ENCODE results near the gene TAS2R41.
"Not testable (repeated sequence)": the region's sequence is repeated elsewhere in the genome, so short reads cannot be mapped to it uniquely, and the experiment has no call there.

Gene TAS2R41

DNA sequence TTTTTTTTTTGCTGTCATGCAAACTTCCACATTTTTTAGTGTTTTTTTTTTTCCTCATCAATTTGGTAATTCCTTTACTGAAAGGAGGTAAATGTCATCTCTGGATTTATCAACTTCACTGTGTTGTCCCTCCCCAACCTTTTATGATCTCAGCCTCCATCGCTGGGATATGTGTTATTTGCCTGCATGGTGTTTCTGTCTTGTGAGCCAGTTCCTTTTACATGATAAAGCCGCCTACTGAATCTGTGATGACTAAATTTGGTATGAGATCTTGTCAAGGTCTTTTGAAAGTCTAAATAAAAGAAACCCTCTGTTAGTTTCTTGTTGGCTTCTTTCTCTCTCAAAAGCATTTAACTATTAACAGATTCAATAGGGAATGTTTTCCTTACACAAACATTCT is 39.3 kb downstream of the TAS2R41 start:
- no peak overlapping the region for H3K4me3 ChIP-seq (ENCODE audit: low read length)
- no peak for TF ChIP-seq CTCF (conservative IDR thresholded peaks at IDR 0.05; ENCODE audit: low read length)
- no peak for DNase-seq (ENCODE audit: low read depth)

GRCh38 chr7:143518521-143518920 is 40.8 kb downstream of the TAS2R41 start:
- DNase-seq (ENCODE audit: low read depth): no peak
- TF ChIP-seq CTCF (conservative IDR thresholded peaks at IDR 0.05; ENCODE audit: low read length): no peak
- no peak overlapping the region for H3K4me3 ChIP-seq (ENCODE audit: low read length)

GRCh38 chr7:143518941-143519340 is 41.3 kb downstream of the TAS2R41 start:
- H3K4me3 ChIP-seq (ENCODE audit: low read length): no peak overlapping the region
- TF ChIP-seq CTCF (conservative IDR thresholded peaks at IDR 0.05; ENCODE audit: low read length): no peak
- DNase-seq (ENCODE audit: low read depth): no peak

- TF ChIP-seq CTCF (conservative IDR thresholded peaks at IDR 0.05; ENCODE audit: low read length): no peak
- no peak overlapping the region for H3K4me3 ChIP-seq (ENCODE audit: low read length)
Observed at GRCh38 chr7:143519411-143520131, 41.9 kb downstream of the TAS2R41 start.

DNA sequence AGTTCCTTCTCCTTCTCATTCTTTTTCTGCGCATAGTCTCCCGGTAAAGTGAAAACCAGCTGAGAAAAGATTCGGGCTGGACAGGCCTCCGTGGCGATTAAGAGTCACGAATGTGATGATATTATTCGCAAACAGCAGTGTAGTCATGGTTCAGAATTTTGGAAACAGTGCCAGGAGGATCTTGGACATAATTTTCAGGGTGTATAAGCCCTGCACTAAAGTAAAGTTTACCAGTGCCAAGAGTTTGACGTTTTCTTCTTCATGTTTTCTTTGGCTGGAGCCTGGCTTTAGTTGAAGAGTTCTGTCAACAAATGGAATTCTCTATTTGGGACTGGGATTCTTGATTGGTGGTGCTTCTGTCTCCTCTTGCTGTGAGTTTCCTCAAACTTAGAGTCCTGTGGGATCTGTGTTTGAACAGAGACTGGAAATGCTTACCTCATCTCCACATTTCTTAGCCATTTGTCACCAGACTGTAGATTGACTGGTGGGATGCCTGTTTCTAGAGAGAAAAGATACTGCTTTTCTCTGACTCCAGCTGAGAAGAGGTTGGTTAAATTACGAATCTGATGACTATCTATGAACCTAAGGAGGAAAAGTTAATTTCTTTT is 44.7 kb downstream of the TAS2R41 start:
- not testable (repeated sequence) for DNase-seq (ENCODE audit: low read depth); H3K4me3 ChIP-seq (ENCODE audit: low read length)

More at GRCh38 chr7:143519411-143520131, 41.9 kb downstream of the TAS2R41 start:
- DNase-seq (ENCODE audit: low read depth): no peak

Data from AG10803 (cell line).